NB4 (cell line): Measurements from ENCODE around the gene ATPAF2.

Experiments
- DNase-seq: peaks from one replicate; pipeline ENCODE4 v3.0.0; 2010; ENCODE audit warnings: low read depth
- H3K4me3 ChIP-seq: one replicate; pipeline ENCODE4 v1.5.1; 2011; ENCODE audit warnings: mild to moderate bottlenecking, low read depth, low read length, moderate library complexity
- CTCF ChIP-seq: IDR thresholded peaks from one replicate; pipeline ENCODE4 v1.5.1; 2012; ENCODE audit warnings: low read depth, low read length
- MYC ChIP-seq: IDR thresholded peaks from 2 replicates; pipeline ENCODE4 v1.6.1; 2011; ENCODE audit warnings: low read depth, low read length
- POLR2A ChIP-seq: IDR thresholded peaks from 2 replicates; pipeline ENCODE4 v1.6.1; 2011; ENCODE audit warnings: mild to moderate bottlenecking; ENCODE audit not compliant: insufficient read length; ENCODE audit errors: extremely low read depth
- TF ChIP-seq, protein P1 (sequence below): IDR thresholded peaks from 2 replicates; pipeline ENCODE4 v1.6.1; 2011; ENCODE audit warnings: low read depth, low read length

Gene ATPAF2

DNA sequence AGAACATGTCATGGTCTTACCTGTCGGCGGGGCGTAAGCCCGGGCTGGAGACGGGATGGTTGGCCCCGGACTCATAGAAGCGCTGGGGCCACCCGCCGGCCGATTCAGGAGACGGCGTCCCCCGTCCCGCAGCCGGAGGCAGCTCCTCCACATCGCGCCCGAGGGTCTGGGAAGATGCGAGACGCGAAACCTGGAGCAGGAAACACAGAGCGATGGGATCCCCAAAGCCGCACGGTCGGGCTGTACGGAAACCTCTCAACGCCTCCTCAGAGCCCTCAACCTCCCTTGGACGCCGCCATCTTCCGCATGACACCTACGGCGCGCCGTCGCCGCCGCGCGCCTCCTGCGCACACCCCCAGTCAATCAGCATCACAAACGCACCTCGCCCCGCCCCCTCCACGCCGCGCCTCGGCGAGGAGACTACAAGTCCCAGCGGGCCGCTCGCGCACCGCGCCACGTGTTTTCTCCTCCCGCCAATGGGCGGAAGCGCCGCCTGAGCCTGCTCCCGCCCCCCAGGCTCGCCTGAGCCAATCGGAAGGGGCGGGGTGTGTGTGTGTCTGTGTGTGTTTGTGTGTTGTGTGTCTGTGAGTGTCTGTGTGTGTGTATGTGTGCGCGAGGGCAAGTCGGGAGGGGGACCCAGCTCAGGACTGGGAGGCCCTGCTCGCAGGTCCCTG is at the start of gene ATPAF2, which contains the start of gene GID4:
Gene ATPAF2 (minus strand): TSS at position 308 of the 674 bp plus-strand sequence. CDS start 155 bp downstream, at position 153.
Gene GID4 (plus strand): TSS at position 548 of the 674 bp plus-strand sequence. CDS start 57 bp downstream, at position 605.
- TF ChIP-seq, protein P1, sequence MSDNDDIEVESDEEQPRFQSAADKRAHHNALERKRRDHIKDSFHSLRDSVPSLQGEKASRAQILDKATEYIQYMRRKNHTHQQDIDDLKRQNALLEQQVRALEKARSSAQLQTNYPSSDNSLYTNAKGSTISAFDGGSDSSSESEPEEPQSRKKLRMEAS: peak; percentile 98
- no peak for TF ChIP-seq CTCF
- peak; percentile 86 for TF ChIP-seq MYC
- DNase-seq: peak; percentile 100
- peak within 1 kb of the TSS; percentile 83 for H3K4me3 ChIP-seq

- TF ChIP-seq MYC: peak; percentile 95
- TF ChIP-seq, protein P1: peak; percentile 80
- no peak for TF ChIP-seq CTCF
- peak; percentile 76 for TF ChIP-seq POLR2A
- peak within 1 kb of the TSS; percentile 86 for H3K4me3 ChIP-seq
- peak; percentile 96 for DNase-seq
These were observed 48.9 kb upstream of the ATPAF2 start, which contains the start of gene DRG2 for GRCh38 chr17:18087610-18088491. TSS of gene DRG2 (plus strand) at chr17:18087948. CDS start at chr17:18088024, 76 bp downstream.

DNA sequence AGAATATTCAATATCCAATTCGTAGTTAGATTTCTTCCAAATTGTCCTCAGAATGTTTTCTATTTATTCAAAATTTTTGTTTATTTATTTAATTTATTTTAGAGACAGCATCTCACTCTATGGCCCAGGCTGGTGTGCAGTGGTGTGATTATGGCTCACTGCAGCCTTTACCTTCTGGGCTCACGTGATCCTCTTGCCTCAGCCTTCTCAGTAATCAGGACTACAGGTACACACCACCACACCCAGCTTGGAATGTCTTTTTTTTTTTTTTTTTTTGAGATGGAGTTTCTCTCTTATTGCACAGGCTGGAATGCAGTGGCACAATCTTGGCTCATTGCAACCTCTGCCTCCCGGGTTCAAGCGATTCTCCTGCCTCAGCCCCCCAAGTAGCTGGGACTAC is 45.3 kb upstream of the ATPAF2 start:
- DNase-seq: no peak
- TF ChIP-seq, protein P1: no peak
- no peak for TF ChIP-seq CTCF
- no peak for TF ChIP-seq POLR2A
- TF ChIP-seq MYC: no peak
- H3K4me3 ChIP-seq: no peak overlapping the region

DNA sequence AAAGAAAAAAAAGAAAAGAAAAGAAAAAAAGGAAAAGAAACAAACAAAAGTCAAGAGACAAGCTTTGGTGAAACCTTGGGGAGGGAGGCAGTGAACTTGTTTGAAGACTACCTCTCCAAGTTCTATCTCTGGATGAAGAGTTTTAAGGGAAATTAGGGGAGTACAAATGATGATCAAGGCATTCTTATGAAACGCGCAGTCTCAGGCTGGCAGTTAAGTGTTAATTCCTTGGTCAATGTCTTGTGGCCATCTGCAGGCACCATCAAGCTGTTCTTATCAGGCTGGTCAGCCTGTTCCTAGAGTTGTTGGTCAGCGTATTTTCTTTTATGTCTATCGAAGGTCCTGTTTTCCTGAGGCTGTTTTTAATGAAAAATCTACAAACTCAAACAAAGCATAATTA is 40.6 kb upstream of the ATPAF2 start:
- no peak overlapping the region for H3K4me3 ChIP-seq
- no peak for TF ChIP-seq MYC
- TF ChIP-seq CTCF: no peak
- no peak for TF ChIP-seq POLR2A
- TF ChIP-seq, protein P1: no peak

GRCh38 chr17:18076936-18077335 is 38.0 kb upstream of the ATPAF2 start:
- H3K4me3 ChIP-seq: no peak overlapping the region
- TF ChIP-seq POLR2A: no peak
- TF ChIP-seq, protein P1: no peak
- no peak for TF ChIP-seq CTCF
- TF ChIP-seq MYC: no peak
- DNase-seq: no peak

More for the DNA sequence above, 40.6 kb upstream of the ATPAF2 start:
- DNase-seq: no peak
